HEK293 (cell line): ENCODE data around the gene HPSE2.

Experiments used
- CTCF ChIA-PET: fragments of 350-600 bp; formaldehyde crosslinking; extraction: SDS; loops from one replicate; lab custom pipeline; 2021; ENCODE audit warnings: antibody characterized with exemption; lab: Yijun Ruan, JAX
- POLR2A ChIA-PET: fragments of 300-600 bp; formaldehyde crosslinking; extraction: SDS; loops from one replicate; lab custom pipeline; 2020; ENCODE audit warnings: antibody characterized with exemption, inconsistent platforms; lab: Yijun Ruan, JAX
- H3K27ac ChIP-seq: fragments of 200-500 bp; sonication (Bioruptor generic); 2 replicates; pipeline ENCODE4 v1.5.1; 2014; ENCODE audit warnings: low read depth, low read length, control low read depth, inconsistent platforms; ENCODE audit errors: extremely low read depth
- H3K36me3 ChIP-seq, 2 experiments: fragments of 200-500 bp in 1 of 2; sonication (Bioruptor generic) in 1 of 2; 1 replicate in 1 of 2; 2 replicates in 1 of 2; pipeline ENCODE4 v1.5.1; 2014 to 2017; ENCODE audit warnings: inconsistent platforms in 2 of 2, low read length in 2 of 2; ENCODE audit not compliant: control insufficient read depth in 2 of 2, insufficient read depth in 1 of 2
- H3K4me1 ChIP-seq: fragments of 200-500 bp; sonication (Bioruptor generic); 2 replicates; pipeline ENCODE4 v1.5.1; 2014; ENCODE audit warnings: mild to moderate bottlenecking, low read length, inconsistent platforms; ENCODE audit not compliant: control insufficient read depth, insufficient read depth
- H3K4me3 ChIP-seq: 2 replicates; pipeline ENCODE4 v1.5.1; 2011; ENCODE audit warnings: low read depth, mild to moderate bottlenecking, control low read depth, low read length, moderate library complexity
- H3K9me3 ChIP-seq: fragments of 200-500 bp; sonication (Bioruptor generic); 2 replicates; pipeline ENCODE4 v1.5.1; 2014; ENCODE audit warnings: low read depth, low read length, inconsistent platforms; ENCODE audit not compliant: control insufficient read depth, insufficient read depth
- RBAK ChIP-seq: fragments of 450-650 bp; formaldehyde crosslinking; IDR thresholded peaks from 2 replicates; pipeline ENCODE4 v1.5.1; 2016; ENCODE audit warnings: missing biosample characterization, missing genetic modification characterization
- SP7 ChIP-seq: fragments of 450-650 bp; formaldehyde crosslinking; IDR thresholded peaks from 2 replicates; pipeline ENCODE4 v1.5.1; 2016; ENCODE audit warnings: missing biosample characterization, missing genetic modification characterization
- WT1 ChIP-seq: fragments of 450-650 bp; formaldehyde crosslinking; IDR thresholded peaks from 2 replicates; pipeline ENCODE4 v1.5.1; 2016; ENCODE audit warnings: missing biosample characterization, missing genetic modification characterization
- ZFP3 ChIP-seq: fragments of 450-650 bp; formaldehyde crosslinking; IDR thresholded peaks from 2 replicates; pipeline ENCODE4 v1.5.1; 2016; ENCODE audit warnings: low read depth, missing biosample characterization, missing genetic modification characterization
- ZNF132 ChIP-seq: fragments of 450-650 bp; formaldehyde crosslinking; IDR thresholded peaks from 2 replicates; pipeline ENCODE4 v1.5.1; 2017; ENCODE audit warnings: missing biosample characterization, missing genetic modification characterization, borderline replicate concordance
- ZNF169 ChIP-seq: fragments of 450-650 bp; formaldehyde crosslinking; IDR thresholded peaks from 2 replicates; pipeline ENCODE4 v1.5.1; 2016; ENCODE audit warnings: missing biosample characterization, missing genetic modification characterization
- ZNF391 ChIP-seq: fragments of 450-650 bp; formaldehyde crosslinking; IDR thresholded peaks from 2 replicates; pipeline ENCODE4 v1.5.1; 2016; ENCODE audit warnings: low read depth, missing biosample characterization, missing genetic modification characterization, borderline replicate concordance
- ZNF404 ChIP-seq: fragments of 450-650 bp; formaldehyde crosslinking; IDR thresholded peaks from 2 replicates; pipeline ENCODE4 v1.5.1; 2017; ENCODE audit warnings: missing biosample characterization, missing genetic modification characterization
- ZNF48 ChIP-seq: fragments of 450-650 bp; formaldehyde crosslinking; IDR thresholded peaks from 2 replicates; pipeline ENCODE4 v1.5.1; 2016; ENCODE audit warnings: missing biosample characterization, missing genetic modification characterization
- ZNF660 ChIP-seq: fragments of 450-650 bp; IDR thresholded peaks from 2 replicates; pipeline ENCODE4 v1.5.1; 2018; ENCODE audit warnings: missing biosample characterization, mild to moderate bottlenecking, missing genetic modification characterization
- ZNF670 ChIP-seq: fragments of 450-650 bp; formaldehyde crosslinking; IDR thresholded peaks from 2 replicates; pipeline ENCODE4 v1.5.1; 2016; ENCODE audit warnings: missing biosample characterization, missing genetic modification characterization, low read depth
- ZNF785 ChIP-seq: fragments of 450-650 bp; formaldehyde crosslinking; IDR thresholded peaks from 2 replicates; pipeline ENCODE4 v1.5.1; 2016; ENCODE audit warnings: missing biosample characterization, missing genetic modification characterization
- ZNF792 ChIP-seq: fragments of 450-650 bp; formaldehyde crosslinking; IDR thresholded peaks from 2 replicates; pipeline ENCODE4 v1.5.1; 2016; ENCODE audit warnings: missing biosample characterization, missing genetic modification characterization
- TF ChIP-seq, protein P1 (sequence below): fragments of 450-650 bp; formaldehyde crosslinking; IDR thresholded peaks from 2 replicates; pipeline ENCODE4 v1.5.1; 2016; ENCODE audit warnings: missing biosample characterization, missing genetic modification characterization
- TF ChIP-seq, protein P2 (sequence below): fragments of 450-650 bp; formaldehyde crosslinking; IDR thresholded peaks from 2 replicates; pipeline ENCODE4 v1.5.1; 2017; ENCODE audit warnings: missing biosample characterization, missing genetic modification characterization
- TF ChIP-seq, protein P3 (sequence below): fragments of 450-650 bp; formaldehyde crosslinking; IDR thresholded peaks from 2 replicates; pipeline ENCODE4 v1.5.1; 2016; ENCODE audit warnings: missing biosample characterization, missing genetic modification characterization
- TF ChIP-seq, protein P4 (sequence below): fragments of 450-650 bp; formaldehyde crosslinking; conservative IDR thresholded peaks from 2 replicates; pipeline ENCODE4 v1.5.1; 2016; ENCODE audit warnings: low read depth, missing biosample characterization, missing genetic modification characterization
- TF ChIP-seq, protein P5 (sequence below): fragments of 450-650 bp; formaldehyde crosslinking; IDR thresholded peaks from 2 replicates; pipeline ENCODE4 v1.5.1; 2017; ENCODE audit warnings: missing biosample characterization, missing genetic modification characterization
- TF ChIP-seq, protein P6 (sequence below): fragments of 450-650 bp; formaldehyde crosslinking; IDR thresholded peaks from 2 replicates; pipeline ENCODE4 v1.5.1; 2016; ENCODE audit warnings: missing biosample characterization, missing genetic modification characterization

HPSE2 gene

DNA sequence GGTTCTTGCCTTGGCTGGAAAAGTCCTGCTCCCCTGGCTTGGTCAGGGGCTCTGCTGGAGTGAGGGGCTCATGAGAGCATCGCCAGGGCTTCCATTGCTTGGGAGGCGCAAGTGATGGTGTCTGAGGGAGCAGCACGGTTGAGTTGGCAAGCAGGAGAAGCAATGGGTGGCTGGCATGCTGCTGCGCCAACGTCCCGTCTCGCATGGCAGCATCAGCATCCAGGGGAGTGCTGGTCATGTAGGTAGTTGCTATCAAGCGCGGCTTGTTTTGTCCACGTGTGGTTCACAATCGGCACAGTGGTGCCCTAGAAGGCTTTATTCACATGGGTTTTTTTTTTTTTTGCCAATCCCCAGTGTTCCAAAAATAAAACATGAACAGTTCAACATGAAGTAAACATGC lies 824.5 kb downstream of the HPSE2 start (continued):
- TF ChIP-seq, protein P1, sequence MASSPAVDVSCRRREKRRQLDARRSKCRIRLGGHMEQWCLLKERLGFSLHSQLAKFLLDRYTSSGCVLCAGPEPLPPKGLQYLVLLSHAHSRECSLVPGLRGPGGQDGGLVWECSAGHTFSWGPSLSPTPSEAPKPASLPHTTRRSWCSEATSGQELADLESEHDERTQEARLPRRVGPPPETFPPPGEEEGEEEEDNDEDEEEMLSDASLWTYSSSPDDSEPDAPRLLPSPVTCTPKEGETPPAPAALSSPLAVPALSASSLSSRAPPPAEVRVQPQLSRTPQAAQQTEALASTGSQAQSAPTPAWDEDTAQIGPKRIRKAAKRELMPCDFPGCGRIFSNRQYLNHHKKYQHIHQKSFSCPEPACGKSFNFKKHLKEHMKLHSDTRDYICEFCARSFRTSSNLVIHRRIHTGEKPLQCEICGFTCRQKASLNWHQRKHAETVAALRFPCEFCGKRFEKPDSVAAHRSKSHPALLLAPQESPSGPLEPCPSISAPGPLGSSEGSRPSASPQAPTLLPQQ (tag by site-specific recombination): no peak
- TF ChIP-seq ZNF792 (tag by site-specific recombination): no peak
- TF ChIP-seq, protein P2, sequence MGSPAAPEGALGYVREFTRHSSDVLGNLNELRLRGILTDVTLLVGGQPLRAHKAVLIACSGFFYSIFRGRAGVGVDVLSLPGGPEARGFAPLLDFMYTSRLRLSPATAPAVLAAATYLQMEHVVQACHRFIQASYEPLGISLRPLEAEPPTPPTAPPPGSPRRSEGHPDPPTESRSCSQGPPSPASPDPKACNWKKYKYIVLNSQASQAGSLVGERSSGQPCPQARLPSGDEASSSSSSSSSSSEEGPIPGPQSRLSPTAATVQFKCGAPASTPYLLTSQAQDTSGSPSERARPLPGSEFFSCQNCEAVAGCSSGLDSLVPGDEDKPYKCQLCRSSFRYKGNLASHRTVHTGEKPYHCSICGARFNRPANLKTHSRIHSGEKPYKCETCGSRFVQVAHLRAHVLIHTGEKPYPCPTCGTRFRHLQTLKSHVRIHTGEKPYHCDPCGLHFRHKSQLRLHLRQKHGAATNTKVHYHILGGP (tag by site-specific recombination): no peak
- no peak for TF ChIP-seq SP7 (tag by site-specific recombination)
- TF ChIP-seq, protein P3, sequence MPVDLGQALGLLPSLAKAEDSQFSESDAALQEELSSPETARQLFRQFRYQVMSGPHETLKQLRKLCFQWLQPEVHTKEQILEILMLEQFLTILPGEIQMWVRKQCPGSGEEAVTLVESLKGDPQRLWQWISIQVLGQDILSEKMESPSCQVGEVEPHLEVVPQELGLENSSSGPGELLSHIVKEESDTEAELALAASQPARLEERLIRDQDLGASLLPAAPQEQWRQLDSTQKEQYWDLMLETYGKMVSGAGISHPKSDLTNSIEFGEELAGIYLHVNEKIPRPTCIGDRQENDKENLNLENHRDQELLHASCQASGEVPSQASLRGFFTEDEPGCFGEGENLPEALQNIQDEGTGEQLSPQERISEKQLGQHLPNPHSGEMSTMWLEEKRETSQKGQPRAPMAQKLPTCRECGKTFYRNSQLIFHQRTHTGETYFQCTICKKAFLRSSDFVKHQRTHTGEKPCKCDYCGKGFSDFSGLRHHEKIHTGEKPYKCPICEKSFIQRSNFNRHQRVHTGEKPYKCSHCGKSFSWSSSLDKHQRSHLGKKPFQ (tag by site-specific recombination): no peak
- TF ChIP-seq ZNF670 (tag by site-specific recombination): no peak
- no peak for TF ChIP-seq RBAK

DNA sequence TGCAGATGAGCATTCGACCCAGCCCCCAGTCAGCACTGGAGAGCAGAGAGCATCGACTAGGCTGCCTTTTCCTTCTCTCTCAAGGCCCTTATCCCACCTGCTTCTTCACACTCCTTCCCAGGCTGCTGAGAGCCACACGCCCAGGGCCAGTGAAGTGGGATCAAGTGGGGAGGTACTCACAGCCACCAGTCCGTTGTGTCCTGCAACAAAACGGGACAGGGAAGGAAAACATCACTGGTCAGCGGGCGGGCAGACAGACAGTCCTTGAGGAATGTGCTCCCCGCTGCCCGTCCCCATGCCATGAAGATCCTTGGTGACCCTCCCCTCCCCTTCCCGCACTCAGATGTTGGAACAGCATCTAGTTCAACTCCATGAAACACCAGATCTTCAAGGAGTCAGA lies 824.9 kb downstream of the HPSE2 start:
- H3K4me3 ChIP-seq: no peak overlapping the region
- no peaks in the 10 kb centered on the region for H3K36me3 ChIP-seq
- H3K4me1 ChIP-seq: peaks cover 6% of the 10 kb centered on the region
- no peak overlapping the region for H3K27ac ChIP-seq
- TF ChIP-seq ZNF404 (tag by site-specific recombination) (no peak), ZNF132 (tag by site-specific recombination) (no peak), ZNF391 (no peak), ZNF660 (tag by site-specific recombination) (no peak), ZFP3 (tag by site-specific recombination) (no peak), ZNF785 (tag by site-specific recombination) (no peak), ZNF169 (tag by site-specific recombination) (no peak), WT1 (tag by site-specific recombination) (no peak), ZNF48 (tag by site-specific recombination) (no peak)
- TF ChIP-seq, protein P4, sequence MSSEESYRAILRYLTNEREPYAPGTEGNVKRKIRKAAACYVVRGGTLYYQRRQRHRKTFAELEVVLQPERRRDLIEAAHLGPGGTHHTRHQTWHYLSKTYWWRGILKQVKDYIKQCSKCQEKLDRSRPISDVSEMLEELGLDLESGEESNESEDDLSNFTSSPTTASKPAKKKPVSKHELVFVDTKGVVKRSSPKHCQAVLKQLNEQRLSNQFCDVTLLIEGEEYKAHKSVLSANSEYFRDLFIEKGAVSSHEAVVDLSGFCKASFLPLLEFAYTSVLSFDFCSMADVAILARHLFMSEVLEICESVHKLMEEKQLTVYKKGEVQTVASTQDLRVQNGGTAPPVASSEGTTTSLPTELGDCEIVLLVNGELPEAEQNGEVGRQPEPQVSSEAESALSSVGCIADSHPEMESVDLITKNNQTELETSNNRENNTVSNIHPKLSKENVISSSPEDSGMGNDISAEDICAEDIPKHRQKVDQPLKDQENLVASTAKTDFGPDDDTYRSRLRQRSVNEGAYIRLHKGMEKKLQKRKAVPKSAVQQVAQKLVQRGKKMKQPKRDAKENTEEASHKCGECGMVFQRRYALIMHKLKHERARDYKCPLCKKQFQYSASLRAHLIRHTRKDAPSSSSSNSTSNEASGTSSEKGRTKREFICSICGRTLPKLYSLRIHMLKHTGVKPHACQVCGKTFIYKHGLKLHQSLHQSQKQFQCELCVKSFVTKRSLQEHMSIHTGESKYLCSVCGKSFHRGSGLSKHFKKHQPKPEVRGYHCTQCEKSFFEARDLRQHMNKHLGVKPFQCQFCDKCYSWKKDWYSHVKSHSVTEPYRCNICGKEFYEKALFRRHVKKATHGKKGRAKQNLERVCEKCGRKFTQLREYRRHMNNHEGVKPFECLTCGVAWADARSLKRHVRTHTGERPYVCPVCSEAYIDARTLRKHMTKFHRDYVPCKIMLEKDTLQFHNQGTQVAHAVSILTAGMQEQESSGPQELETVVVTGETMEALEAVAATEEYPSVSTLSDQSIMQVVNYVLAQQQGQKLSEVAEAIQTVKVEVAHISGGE: no peak
- TF ChIP-seq, protein P5, sequence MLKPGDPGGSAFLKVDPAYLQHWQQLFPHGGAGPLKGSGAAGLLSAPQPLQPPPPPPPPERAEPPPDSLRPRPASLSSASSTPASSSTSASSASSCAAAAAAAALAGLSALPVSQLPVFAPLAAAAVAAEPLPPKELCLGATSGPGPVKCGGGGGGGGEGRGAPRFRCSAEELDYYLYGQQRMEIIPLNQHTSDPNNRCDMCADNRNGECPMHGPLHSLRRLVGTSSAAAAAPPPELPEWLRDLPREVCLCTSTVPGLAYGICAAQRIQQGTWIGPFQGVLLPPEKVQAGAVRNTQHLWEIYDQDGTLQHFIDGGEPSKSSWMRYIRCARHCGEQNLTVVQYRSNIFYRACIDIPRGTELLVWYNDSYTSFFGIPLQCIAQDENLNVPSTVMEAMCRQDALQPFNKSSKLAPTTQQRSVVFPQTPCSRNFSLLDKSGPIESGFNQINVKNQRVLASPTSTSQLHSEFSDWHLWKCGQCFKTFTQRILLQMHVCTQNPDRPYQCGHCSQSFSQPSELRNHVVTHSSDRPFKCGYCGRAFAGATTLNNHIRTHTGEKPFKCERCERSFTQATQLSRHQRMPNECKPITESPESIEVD (tag by site-specific recombination): no peak
- TF ChIP-seq, protein P6, sequence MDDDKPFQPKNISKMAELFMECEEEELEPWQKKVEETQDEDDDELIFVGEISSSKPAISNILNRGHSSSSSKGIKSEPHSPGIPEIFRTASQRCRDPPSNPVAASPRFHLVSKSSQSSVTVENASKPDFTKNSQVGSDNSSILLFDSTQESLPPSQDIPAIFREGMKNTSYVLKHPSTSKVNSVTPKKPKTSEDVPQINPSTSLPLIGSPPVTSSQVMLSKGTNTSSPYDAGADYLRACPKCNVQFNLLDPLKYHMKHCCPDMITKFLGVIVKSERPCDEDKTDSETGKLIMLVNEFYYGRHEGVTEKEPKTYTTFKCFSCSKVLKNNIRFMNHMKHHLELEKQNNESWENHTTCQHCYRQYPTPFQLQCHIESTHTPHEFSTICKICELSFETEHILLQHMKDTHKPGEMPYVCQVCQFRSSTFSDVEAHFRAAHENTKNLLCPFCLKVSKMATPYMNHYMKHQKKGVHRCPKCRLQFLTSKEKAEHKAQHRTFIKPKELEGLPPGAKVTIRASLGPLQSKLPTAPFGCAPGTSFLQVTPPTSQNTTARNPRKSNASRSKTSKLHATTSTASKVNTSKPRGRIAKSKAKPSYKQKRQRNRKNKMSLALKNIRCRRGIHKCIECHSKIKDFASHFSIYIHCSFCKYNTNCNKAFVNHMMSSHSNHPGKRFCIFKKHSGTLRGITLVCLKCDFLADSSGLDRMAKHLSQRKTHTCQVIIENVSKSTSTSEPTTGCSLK (tag by site-specific recombination): no peak
- no peaks in the 10 kb centered on the region for H3K9me3 ChIP-seq
- POLR2A ChIA-PET: no interaction called here
- CTCF ChIA-PET: no interaction called here
